Upper lobe of right lung (tissue), 1 donor: ENCODE measurements around the gene AFG1L. TPM values are rescaled to one million over a fixed set of nuclear protein-coding genes. Genes with fewer than 3 reads are reported as not detected.

Source experiments
- ATAC-seq: fragments of 200-7000 bp; cut with Tn5 transposase; one replicate; pipeline ENCODE4 v1.9.1; 2020; ENCODE audit warnings: mild to moderate bottlenecking, moderate library complexity
- DNase-seq: peaks from one replicate; pipeline ENCODE4 v3.0.0-alpha.2; 2020
- H3K27ac ChIP-seq: fragments of 200-600 bp; one replicate; pipeline ENCODE4 v1.8.0; 2022
- H3K27me3 ChIP-seq: fragments of 200-600 bp; one replicate; pipeline ENCODE4 v1.8.0; 2022; ENCODE audit warnings: mild to moderate bottlenecking
- H3K36me3 ChIP-seq: fragments of 200-600 bp; one replicate; pipeline ENCODE4 v1.8.0; 2022
- H3K4me1 ChIP-seq: fragments of 200-600 bp; one replicate; pipeline ENCODE4 v1.8.0; 2022
- H3K4me3 ChIP-seq: fragments of 200-600 bp; one replicate; pipeline ENCODE4 v1.8.0; 2022; ENCODE audit warnings: mild to moderate bottlenecking
- H3K9me3 ChIP-seq: fragments of 200-600 bp; one replicate; pipeline ENCODE4 v1.8.0; 2022
- CTCF ChIP-seq: fragments of 200-600 bp; IDR thresholded peaks from one replicate; pipeline ENCODE4 v1.8.0; 2022; ENCODE audit warnings: antibody characterized with exemption
- intact Hi-C: fragments of 100-400 bp; cut with DNase I; formaldehyde crosslinking; loops from one replicate; pipeline ENCODE4 v1.11.0; 2022
- total RNA-seq: library from RNA; stranded (reverse); fragmentation: NEBNext Ultra II Directional; extraction: Animal tissue kit (Norgen Biotek cat#: 25700); gene quantifications from one replicate; pipeline ENCODE4 v1.2.1, GENCODE V29; 2021
- donor health status: DM: no; HTN: yes; CAD: no; lungs with severe emphysema.

Gene AFG1L
- total RNA-seq, 1 donor from 2014 or later = 7.7 TPM

GRCh38 chr6:108454356-108454755 lies 159.5 kb downstream of the AFG1L start:
- intact Hi-C loops = no loop called here
- H3K27me3 ChIP-seq = no peaks in the 10 kb centered on the region
- no peak for TF ChIP-seq CTCF
- H3K9me3 ChIP-seq = no peaks in the 10 kb centered on the region
- ATAC-seq (no peak), DNase-seq (no peak)
- no peak overlapping the region for H3K27ac ChIP-seq
- H3K4me3 ChIP-seq = no peak overlapping the region
- no peaks in the 10 kb centered on the region for H3K36me3 ChIP-seq
- H3K4me1 ChIP-seq = peaks cover 8% of the 10 kb centered on the region

GRCh38 chr6:108455688-108456087 lies 160.8 kb downstream of the AFG1L start:
- no peaks in the 10 kb centered on the region for H3K36me3 ChIP-seq
- ATAC-seq (no peak), DNase-seq (no peak)
- intact Hi-C loops = no loop called here
- H3K27ac ChIP-seq = no peak overlapping the region
- no peak overlapping the region for H3K4me3 ChIP-seq
- no peaks in the 10 kb centered on the region for H3K27me3 ChIP-seq
- peaks cover 8% of the 10 kb centered on the region for H3K4me1 ChIP-seq
- TF ChIP-seq CTCF = no peak
- H3K9me3 ChIP-seq = no peaks in the 10 kb centered on the region

- Histone ChIP-seq H3K27ac (no peak overlapping the region), H3K36me3 (no peaks in the 10 kb centered on the region), H3K27me3 (no peaks in the 10 kb centered on the region), H3K4me3 (no peak overlapping the region), H3K9me3 (no peaks in the 10 kb centered on the region), H3K4me1 (no peaks in the 10 kb centered on the region)
- DNase-seq (no peak), ATAC-seq (no peak)
- no peak for TF ChIP-seq CTCF
- intact Hi-C loops = no loop called here
These were observed 168.9 kb downstream of the AFG1L start for GRCh38 chr6:108463784-108464183.

GRCh38 chr6:108464418-108465097 lies 169.7 kb downstream of the AFG1L start:
- H3K36me3 ChIP-seq = no peaks in the 10 kb centered on the region
- ATAC-seq = no peak
- no peaks in the 10 kb centered on the region for H3K4me1 ChIP-seq
- TF ChIP-seq CTCF = no peak
- no peak overlapping the region for H3K27ac ChIP-seq
- DNase-seq = no peak
- H3K27me3 ChIP-seq = no peaks in the 10 kb centered on the region
- no peaks in the 10 kb centered on the region for H3K9me3 ChIP-seq
- no peak overlapping the region for H3K4me3 ChIP-seq
- intact Hi-C loops = no loop called here

GRCh38 chr6:108465098-108465495 lies 170.2 kb downstream of the AFG1L start:
- H3K4me1 ChIP-seq = no peaks in the 10 kb centered on the region
- no peak overlapping the region for H3K27ac ChIP-seq
- no peaks in the 10 kb centered on the region for H3K36me3 ChIP-seq
- H3K27me3 ChIP-seq = no peaks in the 10 kb centered on the region
- DNase-seq = no peak
- no peak overlapping the region for H3K4me3 ChIP-seq
- intact Hi-C loops = no loop called here
- H3K9me3 ChIP-seq = no peaks in the 10 kb centered on the region
- TF ChIP-seq CTCF = no peak
- no peak for ATAC-seq

- intact Hi-C loops = no loop called here
- TF ChIP-seq CTCF = no peak
- DNase-seq (no peak), ATAC-seq (no peak)
- Histone ChIP-seq H3K36me3 (no peaks in the 10 kb centered on the region), H3K9me3 (no peaks in the 10 kb centered on the region), H3K4me1 (no peaks in the 10 kb centered on the region), H3K27ac (no peak overlapping the region), H3K27me3 (no peaks in the 10 kb centered on the region), H3K4me3 (no peak overlapping the region)
These were observed 173.5 kb downstream of the AFG1L start for GRCh38 chr6:108468346-108468745.
